SIG-M5 (cell line): ENCODE data around the gene LRMDA.

ENCODE experiments used
- DNase-seq: peaks from one replicate; lab custom pipeline; 2025; lab: John Stamatoyannopoulos, UW

Gene LRMDA

GRCh38 chr10:75476985-75477384, 45.6 kb downstream of the LRMDA start:
- DNase-seq, result no peak

DNA sequence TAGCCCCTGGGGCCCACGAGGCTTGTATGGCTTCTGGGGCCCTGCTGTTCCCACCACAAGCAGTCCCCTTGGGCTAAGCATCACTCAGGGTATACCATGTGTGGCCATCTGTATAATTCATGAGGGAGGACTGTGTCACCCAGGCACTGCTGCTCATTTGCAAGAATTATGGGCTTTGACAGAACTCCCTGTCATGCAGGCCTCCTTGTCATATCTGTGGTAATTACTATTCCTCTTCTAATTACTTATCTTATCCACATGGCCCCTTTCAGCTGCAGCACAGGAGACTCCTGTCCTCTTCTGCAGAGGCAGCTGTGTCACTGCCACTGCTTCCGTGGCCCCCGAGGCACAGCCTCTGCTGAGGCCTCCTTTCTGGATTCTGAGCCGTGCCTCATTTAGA, 46.3 kb downstream of the LRMDA start:
- DNase-seq, result no peak

GRCh38 chr10:75480374-75480773, 49.0 kb downstream of the LRMDA start:
- no peak for DNase-seq

GRCh38 chr10:75483188-75483587, 51.8 kb downstream of the LRMDA start:
- no peak for DNase-seq

DNA sequence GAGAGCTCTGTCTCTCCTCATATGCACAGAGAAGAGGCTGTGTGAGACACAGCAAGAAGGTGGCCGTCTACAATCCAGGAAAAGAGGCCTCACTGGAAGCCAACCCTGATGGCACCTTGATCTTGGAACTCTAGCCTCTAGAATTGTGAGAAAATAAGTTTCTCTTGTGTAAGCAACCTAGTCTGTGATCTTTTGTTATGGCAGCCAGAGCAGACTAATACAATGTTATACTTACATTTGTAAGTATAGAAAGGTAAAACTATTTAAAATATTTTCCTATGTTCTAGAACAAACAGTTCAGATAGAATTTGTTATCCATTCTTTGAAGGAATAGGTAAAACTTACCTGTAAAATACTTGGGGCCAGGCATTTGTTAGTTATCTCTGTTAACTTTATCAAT, 53.3 kb downstream of the LRMDA start:
- DNase-seq, result no peak

DNA sequence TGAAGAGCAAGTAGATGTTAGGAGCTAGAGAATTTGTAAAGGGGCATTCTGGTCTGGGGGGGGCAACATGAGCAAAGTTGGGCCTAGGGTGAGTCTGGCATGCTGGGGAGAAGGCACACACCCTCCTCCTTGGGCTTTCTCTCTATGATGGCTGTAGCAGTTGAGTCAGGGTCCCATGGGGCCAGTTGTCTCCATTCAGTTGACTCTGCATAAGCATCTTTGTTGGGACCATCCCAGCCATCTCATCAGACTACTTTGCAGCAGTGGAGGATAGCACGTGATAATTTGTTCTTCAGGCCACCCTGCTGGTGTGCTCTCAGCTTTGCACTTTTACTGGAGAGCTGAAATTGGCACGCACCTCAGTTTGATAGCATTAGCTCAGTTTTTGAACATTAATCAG, 55.2 kb downstream of the LRMDA start:
- DNase-seq, result no peak

DNA sequence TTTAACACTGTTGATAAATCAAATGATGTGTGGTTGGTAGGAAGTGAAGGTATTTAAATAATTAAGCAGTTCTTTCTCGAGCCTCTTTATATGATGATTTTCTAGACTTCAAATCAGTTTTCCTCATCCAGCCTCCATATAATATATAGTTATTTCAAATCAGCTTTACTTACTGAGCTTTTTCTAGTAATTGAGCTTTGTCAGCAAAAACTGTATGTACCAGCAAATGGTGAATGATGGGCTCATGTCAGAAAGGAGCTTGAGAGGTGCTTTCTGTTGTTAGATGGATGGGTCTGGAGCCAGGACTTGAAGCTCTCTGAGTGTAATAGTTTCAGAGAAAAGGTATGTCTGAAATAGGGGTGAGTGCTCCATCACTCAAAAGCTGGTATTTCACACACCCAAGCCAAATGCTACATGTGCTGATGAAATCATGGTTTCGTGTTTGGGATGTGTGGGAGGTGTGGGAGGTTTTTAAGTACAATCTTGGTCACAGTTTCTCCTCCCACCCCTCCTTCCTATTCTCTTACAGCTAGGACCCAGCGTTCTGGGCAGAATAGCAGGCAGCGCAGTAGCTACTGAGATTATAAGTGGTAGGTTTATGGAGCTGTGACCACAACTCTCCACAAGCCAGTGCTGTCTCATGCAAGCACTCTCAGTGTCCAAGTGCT, 55.8 kb downstream of the LRMDA start:
- DNase-seq, result no peak

DNA sequence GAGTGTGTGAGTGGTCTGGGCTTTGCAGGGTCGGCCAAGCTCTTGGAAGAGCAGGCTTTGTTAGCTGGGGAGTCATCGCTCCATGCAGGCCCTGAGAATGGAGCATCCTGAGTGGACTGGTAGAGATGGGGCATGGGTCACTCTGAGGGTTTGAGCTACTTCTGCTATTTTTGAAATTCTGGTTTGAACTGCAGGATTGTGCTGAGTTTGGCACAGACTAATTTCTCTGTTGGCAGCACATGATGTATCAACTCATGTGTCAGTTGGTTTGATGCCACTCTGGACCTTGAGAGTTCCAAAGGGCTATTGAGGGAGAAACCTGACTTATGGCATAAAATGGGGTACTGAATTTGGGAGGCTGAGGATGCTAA, 56.3 kb downstream of the LRMDA start:
- no peak for DNase-seq

GRCh38 chr10:75492173-75492925, 60.9 kb downstream of the LRMDA start:
- no peak for DNase-seq

- DNase-seq, result no peak
Observed at GRCh38 chr10:75493464-75493863, 62.0 kb downstream of the LRMDA start.

DNA sequence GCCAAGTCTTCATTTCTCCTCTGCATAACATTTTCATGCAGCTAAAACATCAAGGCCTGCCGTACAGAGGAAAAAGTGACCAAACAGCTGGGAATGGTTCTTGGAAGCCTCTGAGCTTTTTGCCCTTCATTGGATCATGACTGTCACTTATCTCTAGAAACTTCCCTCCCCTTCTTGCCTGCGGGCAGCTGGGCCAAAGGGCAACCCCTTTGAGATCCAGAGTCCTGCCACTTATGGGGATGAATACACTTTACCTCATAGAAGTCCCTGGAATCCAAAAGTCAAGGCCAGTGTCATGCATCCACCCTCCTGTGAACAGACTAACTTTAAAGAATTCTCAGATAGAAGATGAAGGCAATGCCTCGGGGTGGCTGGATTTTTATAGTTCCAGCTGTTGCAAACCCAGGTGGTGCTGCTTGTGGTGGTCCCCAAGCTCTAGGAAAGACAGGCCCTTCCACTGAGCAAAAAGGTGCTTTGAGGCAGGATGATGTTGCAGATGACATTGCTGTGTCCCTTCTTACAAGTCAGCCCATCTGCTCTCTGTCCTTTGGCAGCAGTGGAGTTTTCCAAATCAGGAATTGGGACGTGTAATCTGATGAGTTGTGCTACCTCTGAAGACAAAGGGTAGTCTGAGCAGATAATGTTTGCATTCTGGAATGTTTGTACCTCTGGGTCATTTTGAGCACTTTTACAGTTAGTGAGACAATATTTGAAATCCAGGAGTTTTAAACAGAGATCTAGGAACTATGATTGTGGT, 64.2 kb downstream of the LRMDA start:
- no peak for DNase-seq

DNA sequence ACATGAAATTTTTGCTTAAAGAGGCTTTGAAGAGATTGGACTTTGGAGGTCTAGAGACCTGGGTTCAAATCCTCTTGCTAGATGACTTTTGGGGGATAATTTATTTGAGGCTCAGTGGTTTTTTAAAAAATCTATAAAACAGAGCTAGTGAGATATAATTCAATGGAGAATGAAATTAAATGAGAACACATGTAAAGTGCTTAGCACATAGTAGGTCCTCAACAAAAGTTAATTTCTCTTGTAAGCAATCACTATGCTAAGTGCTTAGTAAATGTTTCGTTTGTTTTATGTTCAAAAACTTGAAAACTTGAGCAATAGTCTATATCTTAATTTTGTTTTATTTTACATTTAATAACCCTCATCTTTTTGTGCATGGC, 64.8 kb downstream of the LRMDA start:
- DNase-seq, result no peak

DNA sequence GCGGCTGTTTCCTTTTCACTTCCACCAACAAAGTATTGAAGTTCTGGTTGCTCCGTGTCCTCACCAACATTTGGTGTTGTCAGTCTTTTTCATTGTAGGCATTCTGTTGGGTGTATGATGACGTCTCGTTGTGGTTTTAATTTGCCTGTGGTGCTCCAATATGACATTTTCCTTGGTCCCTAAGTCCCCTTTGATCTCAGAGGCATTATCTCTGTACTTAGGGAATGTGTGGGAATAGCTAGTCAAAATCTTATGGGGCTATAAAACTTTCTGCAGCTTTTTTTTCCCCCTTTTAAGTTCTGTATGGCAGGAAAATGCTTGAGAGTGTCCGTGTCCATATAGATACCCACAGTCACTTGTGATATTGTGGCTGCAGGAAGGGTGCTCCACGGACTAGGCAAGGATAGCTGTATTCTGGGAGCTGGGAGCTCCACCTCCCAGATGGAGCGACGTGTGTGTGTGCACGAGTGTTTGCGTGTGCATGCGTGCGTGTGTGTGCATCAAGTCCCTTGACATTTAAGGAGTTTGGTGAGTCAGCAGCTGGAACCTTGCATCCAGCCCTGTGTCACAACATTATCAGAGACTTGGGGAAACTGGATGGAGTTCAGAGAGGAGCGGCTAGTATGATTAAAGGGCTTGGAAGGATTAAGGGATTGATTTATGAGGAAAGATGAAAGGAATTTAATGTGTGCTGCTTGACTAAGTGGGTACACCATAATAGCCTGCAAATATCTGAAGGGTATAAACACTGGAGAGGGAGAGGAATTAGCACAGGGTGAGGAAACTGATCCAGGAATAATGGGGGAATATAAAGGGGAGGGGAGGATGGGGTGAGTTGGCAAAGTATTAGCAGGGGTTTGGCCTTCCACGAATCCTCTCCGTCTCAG, 66.8 kb downstream of the LRMDA start:
- no peak for DNase-seq

DNA sequence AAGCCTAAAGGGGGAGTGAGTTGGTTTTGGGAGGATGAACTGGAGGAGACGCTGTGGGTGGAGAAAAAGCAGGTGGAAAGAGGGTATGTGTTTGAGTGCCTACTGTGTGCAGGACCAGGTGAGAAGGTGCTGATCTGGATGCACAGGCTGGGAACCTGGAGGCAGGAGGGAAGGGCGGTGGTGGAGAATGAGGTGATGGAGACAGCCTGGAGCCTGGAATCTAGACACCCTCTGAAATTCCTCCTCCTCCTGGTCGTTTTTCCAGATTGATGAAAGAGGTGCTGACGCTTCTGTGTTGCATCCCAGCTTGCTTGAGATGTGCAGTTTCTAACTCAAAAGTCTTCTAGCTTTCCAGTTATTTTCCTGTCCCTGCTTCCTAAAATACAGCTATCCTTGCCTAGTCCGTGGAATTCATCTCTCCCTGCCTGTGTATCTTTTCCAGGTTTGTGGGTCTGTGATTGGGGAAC, 67.5 kb downstream of the LRMDA start:
- no peak for DNase-seq

DNA sequence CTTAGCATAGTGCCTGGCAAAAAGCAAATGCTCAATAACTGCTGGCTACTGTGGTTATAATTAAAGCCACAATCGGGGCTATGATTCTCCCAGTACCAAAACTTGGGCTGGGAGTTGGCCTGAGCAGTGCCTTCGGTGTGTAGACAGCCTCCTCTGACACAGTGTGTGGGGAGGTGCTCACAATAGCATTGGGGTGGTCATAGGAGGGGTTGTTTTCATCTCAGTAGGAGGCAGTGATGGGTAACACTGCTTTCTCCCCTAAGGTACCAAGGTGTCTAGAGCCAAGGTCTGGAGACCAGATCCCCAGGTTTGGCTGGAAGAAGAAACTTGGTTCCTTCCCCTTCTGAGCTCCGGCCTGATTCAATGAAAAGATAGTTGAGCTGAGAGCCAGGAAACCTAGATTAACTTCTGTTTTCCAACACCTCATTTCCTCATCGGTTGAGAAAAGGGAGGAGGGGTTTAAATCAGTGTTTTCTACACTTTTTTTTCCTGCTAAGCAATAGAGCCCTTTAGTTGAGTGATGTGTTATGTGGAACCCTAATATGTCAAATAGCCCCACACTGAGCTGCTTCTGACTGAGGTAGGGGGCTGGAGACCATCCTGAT, 68.2 kb downstream of the LRMDA start:
- no peak for DNase-seq

- DNase-seq, result no peak
Observed at GRCh38 chr10:75502389-75502788, 71.0 kb downstream of the LRMDA start.

DNA sequence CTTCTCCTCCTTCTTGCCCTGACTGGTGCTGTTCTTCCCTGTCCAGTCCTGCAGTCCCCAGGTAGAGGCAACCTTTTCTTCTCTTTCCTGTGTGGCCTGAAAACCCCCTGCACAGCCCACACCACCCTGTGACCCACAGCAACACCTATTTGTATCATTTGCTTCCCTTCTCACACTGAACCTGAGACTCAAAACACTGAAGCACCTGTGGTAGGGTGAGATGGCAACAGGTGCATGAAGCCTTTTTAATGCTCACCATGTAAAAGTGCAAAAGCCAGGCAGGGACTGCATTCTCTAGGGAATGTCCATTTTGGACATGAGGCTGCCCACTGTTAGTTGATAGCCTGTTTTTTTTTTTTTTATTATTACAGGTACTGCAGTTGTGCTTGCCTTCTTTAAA, 71.4 kb downstream of the LRMDA start:
- no peak for DNase-seq

- DNase-seq, result no peak
Observed at GRCh38 chr10:75505293-75505692, 73.9 kb downstream of the LRMDA start.

DNA sequence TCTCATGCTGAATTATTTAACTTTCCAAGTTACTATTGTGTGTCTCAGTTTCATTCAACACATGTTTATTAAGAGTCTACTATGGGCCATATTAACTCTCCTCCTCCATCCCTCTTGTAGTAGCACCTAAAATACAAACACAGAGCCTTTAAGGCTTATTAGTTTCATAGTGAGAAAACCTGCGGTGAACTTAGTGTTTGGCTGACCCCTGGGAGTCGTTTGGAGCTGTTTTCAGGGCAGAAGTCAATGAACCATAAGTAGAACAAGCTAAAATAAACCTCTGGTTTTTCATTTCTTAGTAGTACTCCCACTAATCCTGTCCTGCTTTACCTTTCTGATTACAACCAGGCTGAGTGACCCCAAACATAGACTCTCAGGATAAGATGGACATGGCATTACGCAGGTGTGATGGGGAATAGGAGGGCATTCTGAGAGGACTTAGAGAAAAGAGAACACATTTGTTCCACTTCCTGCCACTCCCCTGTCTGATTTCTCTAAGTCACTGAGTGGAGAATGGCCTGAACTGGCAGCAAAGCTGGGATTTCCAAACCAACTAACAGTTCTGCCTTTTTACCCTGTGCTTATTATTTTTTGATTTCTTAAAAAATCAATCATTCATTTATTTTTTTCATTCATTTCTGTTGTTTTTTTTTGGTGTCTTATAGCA, 74.5 kb downstream of the LRMDA start:
- no peak for DNase-seq

DNA sequence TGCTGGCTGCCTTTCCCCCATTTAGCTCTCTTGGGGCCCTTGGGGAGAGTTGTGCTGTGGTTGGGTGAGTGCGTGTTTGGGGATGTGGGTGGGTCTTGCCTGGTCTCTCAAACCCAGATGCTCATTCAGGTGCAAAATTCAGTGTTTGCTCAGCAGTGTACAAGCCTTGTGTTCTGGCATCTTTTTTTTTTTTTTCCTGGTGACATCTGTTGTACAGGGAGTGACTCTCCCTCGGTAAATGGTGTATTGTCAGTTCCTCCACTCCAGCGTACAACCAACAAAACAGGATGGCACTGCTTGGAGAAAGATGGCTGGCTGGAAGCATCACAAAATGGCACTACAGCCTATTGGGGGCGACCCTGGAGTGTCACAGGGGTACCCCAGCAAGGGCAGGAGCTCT, 75.5 kb downstream of the LRMDA start:
- no peak for DNase-seq

DNA sequence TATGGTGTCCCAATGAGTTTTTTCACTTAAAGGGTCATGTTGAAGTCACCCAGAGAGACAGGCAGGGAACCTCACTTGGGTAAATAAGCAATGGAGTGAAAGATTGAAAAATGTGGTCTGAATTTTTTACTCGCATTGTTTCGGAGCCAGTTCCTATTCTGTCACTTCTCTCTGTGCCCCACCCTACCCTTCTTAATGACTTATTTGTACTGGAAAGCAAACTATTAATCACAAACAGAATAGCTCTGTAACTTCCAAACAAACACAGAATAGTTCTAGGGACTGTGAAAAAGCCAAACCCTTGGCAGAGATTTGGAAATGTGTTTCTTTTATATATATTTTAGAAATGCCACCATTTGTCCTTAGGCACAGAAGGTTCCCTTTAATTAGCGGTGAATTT, 76.0 kb downstream of the LRMDA start:
- DNase-seq, result no peak
